Calu3 (cell line): ENCODE data around the gene NAE1. TPM values are rescaled to one million over a fixed set of nuclear protein-coding genes. Genes with fewer than 3 reads are reported as not detected.
A peak's percentile ranks its signal among the peaks of the same experiment; 100 is the strongest.
"Not testable (repeated sequence)": the region's sequence is repeated elsewhere in the genome, so short reads cannot be mapped to it uniquely, and the experiment has no call there.

Source experiments
- BruUV-seq: library from RNA; stranded (reverse); fragments of 400-500 nt; replicated peaks from 2 replicates; lab custom pipeline; 2021; lab: Mats Ljungman, UMichigan
- CTCF ChIA-PET: fragments of 300-600 bp; sonication (Branson Sonifier 250); formaldehyde crosslinking; loops from one replicate; lab custom pipeline; 2022; ENCODE audit warnings: antibody characterized with exemption; lab: Charles Lee
- DNase-seq: peaks from one replicate; pipeline ENCODE4 v3.0.0; 2022
- H3K27ac Mint-ChIP-seq: one replicate; pipeline ENCODE4 v1.8.0; 2022; ENCODE audit warnings: mixed read lengths; ENCODE audit not compliant: unreplicated experiment
- H3K27me3 Mint-ChIP-seq: one replicate; pipeline ENCODE4 v1.8.0; 2022; ENCODE audit warnings: mixed read lengths; ENCODE audit not compliant: unreplicated experiment
- H3K36me3 Mint-ChIP-seq: one replicate; pipeline ENCODE4 v1.8.0; 2022; ENCODE audit warnings: mild to moderate bottlenecking, moderate library complexity, mixed read lengths; ENCODE audit not compliant: insufficient read depth, unreplicated experiment
- H3K4me1 Mint-ChIP-seq: one replicate; pipeline ENCODE4 v1.8.0; 2022; ENCODE audit warnings: mild to moderate bottlenecking, low read depth, mixed read lengths; ENCODE audit not compliant: unreplicated experiment
- H3K4me3 Mint-ChIP-seq: one replicate; pipeline ENCODE4 v1.8.0; 2022; ENCODE audit warnings: mild to moderate bottlenecking, low read depth, moderate library complexity, mixed read lengths; ENCODE audit not compliant: unreplicated experiment
- H3K9me3 Mint-ChIP-seq: one replicate; pipeline ENCODE4 v1.8.0; 2022; ENCODE audit warnings: low read depth, mixed read lengths; ENCODE audit not compliant: unreplicated experiment
- intact Hi-C: fragments of 100-400 bp; cut with micrococcal nuclease; formaldehyde crosslinking; loops from one replicate; pipeline ENCODE4 v1.10.0; 2022; ENCODE audit not compliant: unreplicated experiment
- total RNA-seq: library from RNA; stranded (reverse); gene quantifications from 2 replicates; pipeline ENCODE4 v1.2.3, GENCODE V29; 2022
- TF ChIP-seq, protein P1 (sequence below): fragments of 200-600 bp; IDR thresholded peaks from one replicate; pipeline ENCODE4 v1.8.0; 2022; ENCODE audit warnings: antibody characterized with exemption; ENCODE audit not compliant: unreplicated experiment

The NAE1 gene
- total RNA-seq, 1 experiment from 2014 or later = 79.4 TPM

DNA sequence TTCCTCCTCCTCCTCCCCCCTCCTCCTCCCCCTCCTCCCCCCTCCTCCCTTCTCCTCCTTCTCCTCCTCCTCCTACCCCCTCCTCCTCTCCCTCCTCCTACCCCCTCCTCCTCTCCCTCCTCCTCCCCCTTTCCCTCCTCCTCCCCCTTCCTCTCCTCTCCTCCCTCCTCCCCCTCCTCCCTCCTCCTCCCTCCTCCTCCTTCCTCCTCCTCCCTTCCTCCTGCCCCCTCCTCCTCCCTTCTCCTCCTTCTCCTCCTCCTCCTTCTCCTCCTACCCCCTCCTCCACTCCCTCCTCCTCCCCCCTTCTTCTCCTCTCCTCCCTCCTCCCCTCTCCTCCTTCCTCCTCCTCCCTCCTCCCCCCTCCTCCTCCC lies 42.9 kb upstream of the NAE1 start:
- H3K9me3 Mint-ChIP-seq = no peaks in the 10 kb centered on the region
- peaks cover 23% of the 10 kb centered on the region for H3K4me1 Mint-ChIP-seq
- no peaks in the 10 kb centered on the region for H3K27me3 Mint-ChIP-seq
- CTCF ChIA-PET = interaction anchor here (0.6 to 2.7 kb wide), 15 partner anchors 8 to 509 kb away, joined by 3 to 28 read pairs (median 4); partner anchors contain the start of genes CA7 and NAE1
- H3K27ac Mint-ChIP-seq = peak overlapping the region; percentile 56
- DNase-seq = no peak
- peaks cover 10% of the 10 kb centered on the region for H3K36me3 Mint-ChIP-seq
- intact Hi-C loops = loop anchor here (5.0 kb wide), 1 partner anchor 266 kb away; no protein-coding TSS in a partner anchor
- BruUV-seq = no TSS peak
- peak overlapping the region; percentile 75 for H3K4me3 Mint-ChIP-seq
- TF ChIP-seq, protein P1, sequence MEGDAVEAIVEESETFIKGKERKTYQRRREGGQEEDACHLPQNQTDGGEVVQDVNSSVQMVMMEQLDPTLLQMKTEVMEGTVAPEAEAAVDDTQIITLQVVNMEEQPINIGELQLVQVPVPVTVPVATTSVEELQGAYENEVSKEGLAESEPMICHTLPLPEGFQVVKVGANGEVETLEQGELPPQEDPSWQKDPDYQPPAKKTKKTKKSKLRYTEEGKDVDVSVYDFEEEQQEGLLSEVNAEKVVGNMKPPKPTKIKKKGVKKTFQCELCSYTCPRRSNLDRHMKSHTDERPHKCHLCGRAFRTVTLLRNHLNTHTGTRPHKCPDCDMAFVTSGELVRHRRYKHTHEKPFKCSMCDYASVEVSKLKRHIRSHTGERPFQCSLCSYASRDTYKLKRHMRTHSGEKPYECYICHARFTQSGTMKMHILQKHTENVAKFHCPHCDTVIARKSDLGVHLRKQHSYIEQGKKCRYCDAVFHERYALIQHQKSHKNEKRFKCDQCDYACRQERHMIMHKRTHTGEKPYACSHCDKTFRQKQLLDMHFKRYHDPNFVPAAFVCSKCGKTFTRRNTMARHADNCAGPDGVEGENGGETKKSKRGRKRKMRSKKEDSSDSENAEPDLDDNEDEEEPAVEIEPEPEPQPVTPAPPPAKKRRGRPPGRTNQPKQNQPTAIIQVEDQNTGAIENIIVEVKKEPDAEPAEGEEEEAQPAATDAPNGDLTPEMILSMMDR = no peak

DNA sequence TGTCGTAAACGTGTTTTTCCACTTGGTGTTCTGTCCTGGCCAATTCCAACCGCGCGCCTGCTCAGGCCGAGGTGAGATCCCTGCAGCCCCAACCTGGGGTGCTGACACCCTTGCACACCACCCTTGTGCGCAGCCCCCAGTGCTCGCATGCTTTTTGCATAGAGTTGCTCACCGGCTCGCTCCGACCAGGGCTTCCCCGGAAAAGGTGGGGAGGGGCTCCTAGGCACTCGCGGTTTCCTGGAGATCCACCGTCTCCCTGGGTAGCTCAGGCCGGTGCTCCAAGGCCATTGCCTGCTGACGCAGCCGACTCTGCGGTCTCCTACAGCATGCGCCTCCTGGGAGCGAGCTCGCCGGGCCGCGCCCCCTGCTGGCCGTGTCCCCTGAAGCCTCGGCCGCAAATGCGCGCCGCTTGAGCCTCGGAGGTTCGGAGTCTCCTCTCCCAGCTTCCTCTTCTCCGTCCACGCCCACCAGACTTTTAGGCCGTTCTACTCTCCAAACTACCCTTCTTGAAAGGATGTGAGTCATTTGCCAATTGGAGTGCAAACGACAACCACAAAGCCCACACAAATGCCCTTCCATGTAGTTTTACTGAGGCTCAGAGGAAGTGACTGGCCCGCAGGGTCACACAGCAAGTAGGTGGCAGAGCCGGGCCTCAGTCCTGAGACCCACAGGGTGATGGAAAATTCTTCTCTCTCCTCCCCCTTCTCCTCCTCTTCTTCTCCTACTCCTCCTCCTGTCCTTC lies 42.3 kb upstream of the NAE1 start:
- BruUV-seq = no TSS peak
- H3K4me3 Mint-ChIP-seq = peak overlapping the region; percentile 75
- no peaks in the 10 kb centered on the region for H3K27me3 Mint-ChIP-seq
- peak overlapping the region; percentile 56 for H3K27ac Mint-ChIP-seq
- peak; percentile 98 for DNase-seq
- H3K4me1 Mint-ChIP-seq = peaks cover 23% of the 10 kb centered on the region
- CTCF ChIA-PET = interaction anchor here (0.6 to 2.7 kb wide), 24 partner anchors 8 to 508 kb away, joined by 3 to 28 read pairs (median 4); partner anchors contain the start of genes CA7, DYNC1LI2 and NAE1
- H3K9me3 Mint-ChIP-seq = no peaks in the 10 kb centered on the region
- TF ChIP-seq, protein P1 = peak; percentile 96
- intact Hi-C loops = loop anchor here (5.0 kb wide), 1 partner anchor 266 kb away; no protein-coding TSS in a partner anchor
- peaks cover 10% of the 10 kb centered on the region for H3K36me3 Mint-ChIP-seq

DNA sequence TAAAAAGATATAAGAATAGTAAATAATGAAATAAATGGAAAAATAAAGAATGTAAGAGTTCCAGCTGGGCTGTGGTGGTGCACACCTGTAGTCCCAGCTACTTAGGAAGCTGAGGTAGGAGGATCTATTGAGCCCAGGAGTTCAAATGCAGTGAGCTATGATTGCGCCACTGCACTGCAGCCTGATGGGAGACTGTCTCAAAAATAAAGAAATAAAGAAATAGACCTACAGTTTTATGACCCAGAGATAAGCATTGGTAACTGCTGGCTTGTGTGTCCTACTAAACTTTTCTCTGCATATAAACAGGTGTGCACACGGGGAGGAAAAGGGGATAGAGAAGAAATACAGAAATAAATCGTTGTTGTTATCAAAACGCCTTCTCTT lies 41.8 kb upstream of the NAE1 start:
- intact Hi-C loops = loop anchor here (5.0 kb wide), 1 partner anchor 265 kb away; no protein-coding TSS in a partner anchor
- peaks cover 10% of the 10 kb centered on the region for H3K36me3 Mint-ChIP-seq
- BruUV-seq = no TSS peak
- peak overlapping the region; percentile 56 for H3K27ac Mint-ChIP-seq
- H3K27me3 Mint-ChIP-seq = no peaks in the 10 kb centered on the region
- CTCF ChIA-PET = interaction anchor here (0.7 to 2.7 kb wide), 22 partner anchors 9 to 466 kb away, joined by 3 to 28 read pairs (median 4); partner anchors contain the start of genes CA7, DYNC1LI2 and NAE1
- no peak for DNase-seq
- H3K4me3 Mint-ChIP-seq = peak overlapping the region; percentile 75
- no peaks in the 10 kb centered on the region for H3K9me3 Mint-ChIP-seq
- H3K4me1 Mint-ChIP-seq = peaks cover 23% of the 10 kb centered on the region
- TF ChIP-seq, protein P1 = no peak

DNA sequence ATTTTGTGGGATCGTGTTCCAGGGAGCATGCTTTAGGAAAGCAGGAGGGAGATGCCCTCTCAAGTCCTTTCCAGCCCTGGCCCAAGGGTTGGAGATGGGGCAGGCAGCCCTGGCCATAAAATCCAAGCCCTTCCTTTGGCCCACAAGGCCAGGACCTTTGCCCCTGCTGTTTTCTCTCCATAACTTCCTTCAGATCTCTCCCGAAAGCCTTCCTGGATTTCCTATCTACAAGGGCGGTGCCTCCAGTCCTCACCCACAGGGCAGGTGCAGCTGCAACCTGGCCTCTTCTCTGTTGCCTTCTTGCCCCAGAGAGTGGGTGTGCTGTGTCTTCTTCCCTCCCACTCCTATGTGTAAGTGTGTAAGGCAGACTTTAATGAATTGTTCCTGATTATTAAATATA lies 41.1 kb upstream of the NAE1 start:
- H3K4me3 Mint-ChIP-seq = no peak overlapping the region
- peaks cover 10% of the 10 kb centered on the region for H3K36me3 Mint-ChIP-seq
- peaks cover 23% of the 10 kb centered on the region for H3K4me1 Mint-ChIP-seq
- H3K27me3 Mint-ChIP-seq = no peaks in the 10 kb centered on the region
- CTCF ChIA-PET = interaction anchor here (1.7 kb wide), 2 partner anchors 21 to 264 kb away, joined by 4 to 10 read pairs; no protein-coding TSS in a partner anchor
- H3K27ac Mint-ChIP-seq = no peak overlapping the region
- H3K9me3 Mint-ChIP-seq = no peaks in the 10 kb centered on the region
- no TSS peak for BruUV-seq
- no peak for DNase-seq
- intact Hi-C loops = loop anchor here (5.0 kb wide), 1 partner anchor 265 kb away; no protein-coding TSS in a partner anchor
- TF ChIP-seq, protein P1 = no peak

DNA sequence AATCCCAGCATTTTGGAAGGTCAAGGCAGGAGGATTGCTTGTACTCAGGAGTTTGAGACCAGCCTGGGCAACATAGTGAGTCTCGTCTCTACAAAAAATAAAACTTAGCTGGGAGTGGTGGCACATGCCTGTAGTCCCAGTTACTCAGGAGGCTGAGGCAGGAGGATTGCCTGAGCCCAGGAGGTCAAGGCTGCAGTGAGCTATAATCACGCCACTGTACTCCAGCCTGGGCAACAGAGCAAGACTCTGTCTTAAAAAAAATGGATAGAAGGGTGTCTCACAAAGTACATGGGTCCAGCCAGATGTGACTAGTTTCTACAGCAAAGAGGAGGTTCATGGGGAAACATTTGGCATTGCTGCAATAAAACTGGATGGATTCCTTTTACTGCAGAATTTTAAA lies 40.6 kb upstream of the NAE1 start:
- not testable (repeated sequence) for H3K27me3 Mint-ChIP-seq, H3K36me3 Mint-ChIP-seq, H3K4me3 Mint-ChIP-seq, H3K27ac Mint-ChIP-seq, DNase-seq, BruUV-seq, H3K9me3 Mint-ChIP-seq
- peaks cover 23% of the 10 kb centered on the region for H3K4me1 Mint-ChIP-seq
- CTCF ChIA-PET = interaction anchor here (1.3 kb wide), 1 partner anchor 41 kb away, joined by 4 read pairs; the partner anchor contains the start of gene NAE1
- intact Hi-C loops = loop anchor here (5.0 kb wide), 1 partner anchor 264 kb away; no protein-coding TSS in a partner anchor
